Measurements from ENCODE around the gene ZNF511. TPM values are rescaled to one million over a fixed set of nuclear protein-coding genes. Genes with fewer than 3 reads are reported as not detected.

ZNF511 gene
- total and polyA plus RNA-seq, 9 of the 15 experiments (the other 6 are each of a cell fraction or from before 2014, with no cell fraction given), result 0.61 to 69.3 (median 40.1) TPM

DNA sequence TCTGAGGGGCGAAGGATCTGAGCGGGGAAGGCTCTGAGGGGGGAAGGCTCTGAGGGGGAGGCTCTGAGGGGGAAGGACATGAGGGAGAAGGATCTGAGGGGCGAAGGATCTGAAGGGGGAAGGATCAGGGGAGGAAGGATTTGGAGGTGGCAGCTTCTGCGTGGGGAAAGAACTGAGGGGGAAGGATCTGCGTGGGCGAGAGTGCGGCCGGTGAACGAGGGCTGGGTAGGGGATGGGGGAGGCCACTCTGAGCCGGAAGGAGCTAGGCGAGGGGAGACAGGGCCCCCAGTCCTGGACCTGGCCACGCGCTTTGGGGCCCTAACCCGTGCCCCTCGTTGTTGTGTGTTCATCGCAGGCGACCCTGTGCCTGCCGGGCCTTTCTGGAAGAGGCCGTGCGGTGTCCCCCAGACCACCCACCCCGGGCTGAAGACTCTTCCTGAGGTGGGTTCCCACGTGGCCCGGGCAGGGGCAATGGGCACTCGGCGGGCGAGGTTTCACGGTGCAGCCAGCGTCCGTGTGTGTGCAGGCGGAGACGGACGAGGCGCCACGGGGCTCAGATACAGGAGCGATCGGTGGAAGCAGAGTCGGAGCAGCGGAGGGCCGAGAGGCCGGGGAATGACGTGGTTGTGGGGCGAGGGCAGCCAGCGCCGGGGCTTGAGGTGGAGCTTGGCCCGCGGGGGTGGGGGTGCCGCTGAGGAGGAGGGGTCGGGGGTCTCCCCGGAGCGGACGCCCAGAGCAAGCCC is 26.0 kb downstream of the ZNF511 start:
- CTCF ChIA-PET (ENCODE audit: low intra/inter-chr PET ratio), result no interaction called here
- WGBS (ENCODE audit: insufficient coverage, low coverage, missing lambda C conversion rate), result 8% methylated on average over 12 of the region's 51 CpGs

More for the DNA sequence above, 26.0 kb downstream of the ZNF511 start:
- Histone ChIP-seq H4K20me1 (replicated peaks; ENCODE audit: control insufficient read depth, insufficient read depth, low read length) (no peaks in the 10 kb centered on the region), H3K79me2 (ENCODE audit: control insufficient read depth, insufficient read depth, low read length) (no peaks in the 10 kb centered on the region), H3K27ac (ENCODE audit: extremely low read depth, low read depth, low read length) (no peak overlapping the region), H3K4me1 (replicated peaks in 1 of 2; ENCODE audit: control insufficient read depth in 2 of 2, insufficient read depth in 2 of 2, low read length in 2 of 2) (peaks cover 0 to 31% of the 10 kb centered on the region in 2 experiments; a peak in 2 of 5 replicates), H3K36me3 (ENCODE audit: control insufficient read depth, insufficient read depth, low read length) (no peaks in the 10 kb centered on the region), H3K4me2 (ENCODE audit: insufficient read depth, low read length) (0 out of 2 replicates have a peak overlapping the region, but pooled peaks have one; percentile 33), H3K4me3 (peak overlapping the region; percentile 22), H3K9ac (ENCODE audit: insufficient read depth in 1 of 2, low read depth in 2 of 2, low read length in 2 of 2) (0 out of 4 replicates have a peak overlapping the region, but pooled peaks of 1 of the 2 experiments have one; percentile 35), H2AFZ (ENCODE audit: low read depth, low read length) (0 out of 2 replicates have a peak overlapping the region, but pooled peaks have one; percentile 24), H3K27me3 (ENCODE audit: control insufficient read depth in 2 of 2, insufficient read depth in 2 of 2, low read length in 2 of 2) (peaks cover 8 to 12% of the 10 kb centered on the region in 2 experiments; a peak in 4 of 5 replicates), H3K9me1 (ENCODE audit: control insufficient read depth, insufficient read depth, low read length) (no peaks in the 10 kb centered on the region), H3K9me3 (replicated peaks; ENCODE audit: control insufficient read depth, insufficient read depth, low read depth, low read length) (no peaks in the 10 kb centered on the region)
- FAIRE-seq (no peak), DNase-seq (ENCODE audit: extremely low read depth in 1 of 4, low spot score in 3 of 4) (no peak), ATAC-seq (peak; percentile 68)
- POLR2A ChIA-PET, result no interaction called here
- intact Hi-C loops (cut with micrococcal nuclease), result no loop called here
- in situ Hi-C loops (cut with MboI), result loop anchor here (5.0 kb wide), 1 partner anchor 163 kb away; no protein-coding TSS in a partner anchor
- no peak for TF ChIP-seq CHD4 (IDR thresholded peaks at IDR 0.05; ENCODE audit: insufficient read depth, insufficient replicate concordance, low read depth, low read length, poor library complexity, severe bottlenecking)
- peak; percentile 88 for TF ChIP-seq EGR1 (conservative IDR thresholded peaks at IDR 0.05)
- no TSS peak for BruUV-seq (replicated peaks)

All from K562 (cell line).